GM18868 (cell line): Measurements from ENCODE around the gene MT1E.
"Not testable (repeated sequence)": the region's sequence is repeated elsewhere in the genome, so short reads cannot be mapped to it uniquely, and the experiment has no call there.

Source experiments
- ATAC-seq: cut with Tn5 transposase; IDR thresholded peaks from one replicate; pipeline ENCODE4 v1.9.1; 2021; ENCODE audit warnings: mild to moderate bottlenecking, moderate library complexity; ENCODE audit not compliant: unreplicated experiment

MT1E gene

GRCh38 chr16:56669005-56669839 lies 43.6 kb downstream of the MT1E start, which contains the start of gene MT1H:
TSS of gene MT1H (plus strand) at chr16:56669814. CDS start at chr16:56669885, 71 bp downstream.
- no peak for ATAC-seq

GRCh38 chr16:56669840-56670619 lies 44.4 kb downstream of the MT1E start:
- ATAC-seq = no peak

- no peak for ATAC-seq
Measured at GRCh38 chr16:56670620-56670934, 45.0 kb downstream of the MT1E start.

- not testable (repeated sequence) for ATAC-seq
Measured at GRCh38 chr16:56671691-56672090, 46.1 kb downstream of the MT1E start.

GRCh38 chr16:56672171-56672570 lies 46.6 kb downstream of the MT1E start:
- ATAC-seq = not testable (repeated sequence)

GRCh38 chr16:56672761-56673536 lies 47.4 kb downstream of the MT1E start:
- no peak for ATAC-seq

GRCh38 chr16:56673921-56674320 lies 48.3 kb downstream of the MT1E start:
- no peak for ATAC-seq

- not testable (repeated sequence) for ATAC-seq
Measured at GRCh38 chr16:56674570-56674969, 49.0 kb downstream of the MT1E start.

- ATAC-seq = no peak
Measured at GRCh38 chr16:56675685-56676210, 50.2 kb downstream of the MT1E start.
